Hepatic stellate cell (primary cell): Measurements from ENCODE around the gene SMURF1.

Experiments
- DNase-seq: peaks from one replicate; pipeline ENCODE4 v3.0.0; 2011; ENCODE audit warnings: low spot score

SMURF1 gene

GRCh38 chr7:98988641-98989040 is 155.3 kb downstream of the SMURF1 start:
- no peak for DNase-seq

- DNase-seq: no peak
Measured at GRCh38 chr7:98985945-98986344, 158.0 kb downstream of the SMURF1 start.

- DNase-seq: no peak
Measured at GRCh38 chr7:98985406-98985805, 158.5 kb downstream of the SMURF1 start.

GRCh38 chr7:98984126-98984525 is 159.8 kb downstream of the SMURF1 start:
- no peak for DNase-seq

- no peak for DNase-seq
Measured at GRCh38 chr7:98982686-98983085, 161.2 kb downstream of the SMURF1 start.

GRCh38 chr7:98981701-98982100 is 162.2 kb downstream of the SMURF1 start:
- DNase-seq: no peak

GRCh38 chr7:98978672-98979071 is 165.2 kb downstream of the SMURF1 start:
- DNase-seq: no peak
